Colon (tissue), 2 donors: Measurements from ENCODE around the gene PDCD4.
"Not testable (repeated sequence)": the region's sequence is repeated elsewhere in the genome, so short reads cannot be mapped to it uniquely, and the experiment has no call there.

Experiments used
- FAIRE-seq: peaks from 2 replicates; lab custom pipeline; 2012; peaks lifted over from hg19 to GRCh38; lab: Jason Lieb, UNC
- donor health status: control.
- donor health status: control.

Gene PDCD4

GRCh38 chr10:110883924-110884323 is 12.2 kb downstream of the PDCD4 start:
- no peak for FAIRE-seq

- FAIRE-seq = no peak
Measured at GRCh38 chr10:110885932-110886674, 14.4 kb downstream of the PDCD4 start.

GRCh38 chr10:110887560-110887959 is 15.8 kb downstream of the PDCD4 start:
- FAIRE-seq = no peak

GRCh38 chr10:110892602-110893288 is 21.0 kb downstream of the PDCD4 start:
- FAIRE-seq = no peak

DNA sequence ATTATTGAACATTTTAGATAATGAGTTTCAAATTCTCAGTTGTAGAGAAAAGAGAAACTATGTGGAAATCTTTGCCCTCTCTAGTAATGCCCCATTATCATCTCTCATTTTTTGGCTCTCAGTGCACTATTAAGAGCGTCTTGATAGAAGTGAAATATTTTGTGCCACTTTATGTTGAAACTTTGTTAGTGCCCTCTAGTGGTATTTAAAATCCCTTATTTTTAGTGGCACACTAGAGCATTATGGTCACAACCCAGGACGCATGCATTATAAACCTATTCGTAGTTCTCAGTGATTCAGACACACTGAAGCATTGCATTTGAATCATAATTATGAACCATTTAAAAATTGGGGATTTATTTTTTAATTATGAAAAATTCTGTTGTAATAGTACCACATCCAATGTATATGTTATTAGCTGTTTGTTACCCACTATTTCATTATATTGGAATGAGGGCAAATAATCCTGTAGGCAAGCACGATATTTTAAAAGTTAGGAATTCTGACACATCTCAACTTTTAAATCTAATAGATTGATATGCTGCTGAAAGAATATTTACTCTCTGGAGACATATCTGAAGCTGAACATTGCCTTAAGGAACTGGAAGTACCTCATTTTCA is 21.9 kb downstream of the PDCD4 start:
- peak; percentile 80 for FAIRE-seq

DNA sequence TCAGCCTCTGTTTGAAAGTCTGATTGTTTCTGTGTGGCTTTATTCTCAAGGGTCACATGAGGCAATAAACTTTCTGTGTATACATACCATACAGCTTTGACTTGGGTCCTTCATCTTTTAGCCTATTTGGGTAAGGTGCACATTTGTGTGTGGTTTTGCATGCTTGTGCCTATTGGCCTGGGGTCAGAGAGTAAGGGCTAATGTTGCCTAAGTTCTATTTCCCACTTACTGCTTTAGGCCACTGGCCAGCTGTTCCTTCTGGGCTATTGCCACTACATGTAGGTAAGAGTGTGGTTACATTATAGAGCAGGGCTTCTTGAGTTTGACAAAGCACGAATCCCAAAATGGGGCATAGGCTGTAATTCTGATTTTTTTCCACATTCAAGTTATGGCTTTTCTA is 25.5 kb downstream of the PDCD4 start:
- no peak for FAIRE-seq

- FAIRE-seq = no peak
Measured at GRCh38 chr10:110898391-110898790, 26.7 kb downstream of the PDCD4 start.

GRCh38 chr10:110900983-110901382 is 29.3 kb downstream of the PDCD4 start:
- FAIRE-seq = no peak

DNA sequence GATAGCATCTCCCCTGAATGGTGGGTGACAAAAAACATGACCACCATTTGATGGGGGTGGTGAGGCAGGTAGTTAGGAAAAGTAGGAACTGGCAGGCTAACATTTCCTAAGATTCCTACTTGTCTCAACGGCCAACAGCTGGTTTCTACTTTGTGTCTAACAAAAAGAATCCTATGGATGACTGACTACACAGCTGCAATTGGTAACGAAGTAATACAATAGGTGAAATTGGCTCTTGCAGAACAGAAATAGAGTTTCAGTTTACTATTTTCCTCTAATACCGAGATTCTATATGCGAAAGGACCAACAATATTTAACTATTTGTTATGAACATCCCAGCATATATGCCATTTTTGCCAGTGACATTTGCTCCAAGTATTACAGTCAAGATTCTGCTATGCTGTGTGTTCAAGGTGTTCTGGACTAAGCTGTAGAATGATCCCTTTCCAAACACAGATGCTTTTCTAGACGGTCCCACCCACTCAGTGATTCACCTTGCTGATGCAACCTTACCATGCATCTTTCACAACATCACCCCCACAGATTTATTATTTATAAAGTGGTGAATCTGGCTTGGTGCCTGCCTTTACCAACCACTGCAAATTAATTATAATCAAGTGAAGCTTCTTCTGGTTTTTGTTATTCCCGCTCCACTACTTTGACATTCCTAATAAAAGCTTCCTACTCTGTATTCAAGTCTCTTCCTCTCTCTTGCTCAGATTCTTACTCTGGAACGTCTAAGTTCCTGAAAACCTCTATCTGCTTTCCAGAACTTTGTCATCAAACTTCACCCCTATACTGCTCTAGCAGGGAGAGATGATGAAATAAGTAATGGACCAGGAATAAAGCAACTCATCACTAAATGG is 30.5 kb downstream of the PDCD4 start:
- no peak for FAIRE-seq

DNA sequence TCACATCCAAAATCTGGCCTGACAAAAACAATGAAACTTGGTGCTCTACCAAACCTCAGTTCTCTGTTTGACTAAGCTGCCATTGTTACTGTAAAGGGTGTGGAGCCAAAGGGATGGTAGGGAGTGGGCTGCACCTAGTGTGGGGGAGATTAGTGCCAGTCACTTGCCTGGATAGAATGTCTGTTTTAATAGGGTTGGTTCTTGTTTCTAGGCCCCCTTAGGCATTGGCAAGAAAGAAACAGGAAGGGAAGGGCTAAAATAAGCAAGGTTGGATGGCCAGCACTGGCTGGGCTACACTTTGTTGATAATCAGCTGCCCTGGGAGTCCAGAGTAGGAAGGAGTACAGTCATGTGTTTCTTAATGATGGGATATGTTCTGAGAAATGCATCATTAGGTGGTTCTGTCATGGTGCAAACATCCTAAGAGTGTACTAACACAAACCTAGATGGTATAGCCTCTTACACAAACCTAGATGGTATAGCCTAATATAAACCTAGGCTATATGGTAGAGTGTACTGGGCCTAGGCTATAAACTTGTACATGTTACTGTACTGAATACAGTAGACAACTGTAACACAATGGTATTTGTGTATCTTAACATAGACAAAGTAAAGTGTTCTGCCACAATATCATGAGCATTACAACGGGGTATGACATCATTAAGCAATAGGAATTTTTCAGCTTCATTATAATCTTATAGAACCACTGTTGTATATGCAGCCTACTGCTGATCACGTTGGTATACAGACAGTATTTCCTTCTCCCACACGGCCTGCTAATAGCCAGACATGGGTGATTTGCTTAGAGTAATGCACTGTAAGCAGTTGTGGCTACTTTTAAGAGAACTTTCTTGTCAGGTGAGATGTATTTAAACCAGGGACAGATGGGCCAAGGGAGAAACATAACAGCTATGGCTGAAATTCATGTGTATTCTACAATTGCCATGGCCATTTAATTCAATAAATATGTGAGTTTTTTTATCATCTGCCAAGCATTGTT is 31.9 kb downstream of the PDCD4 start:
- no peak for FAIRE-seq

DNA sequence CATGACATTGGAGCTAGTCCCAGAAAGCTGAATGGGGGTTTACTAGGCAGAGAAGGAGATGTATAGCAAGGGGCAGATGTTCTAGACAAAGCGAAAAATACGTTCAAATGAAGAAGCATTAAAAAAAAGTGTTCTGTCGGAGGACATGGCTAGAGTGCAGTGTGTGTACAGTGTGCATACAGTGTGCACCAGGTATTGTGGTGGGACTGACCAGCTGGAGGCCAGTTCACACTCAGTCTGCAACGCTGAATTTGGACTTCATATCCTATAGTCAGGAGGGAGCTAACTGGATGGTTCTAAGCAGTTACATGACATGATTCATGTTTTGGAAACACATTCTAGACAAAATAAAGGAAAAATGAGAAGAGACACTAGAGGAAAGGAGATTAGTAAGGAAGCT is 38.4 kb downstream of the PDCD4 start:
- FAIRE-seq = no peak

DNA sequence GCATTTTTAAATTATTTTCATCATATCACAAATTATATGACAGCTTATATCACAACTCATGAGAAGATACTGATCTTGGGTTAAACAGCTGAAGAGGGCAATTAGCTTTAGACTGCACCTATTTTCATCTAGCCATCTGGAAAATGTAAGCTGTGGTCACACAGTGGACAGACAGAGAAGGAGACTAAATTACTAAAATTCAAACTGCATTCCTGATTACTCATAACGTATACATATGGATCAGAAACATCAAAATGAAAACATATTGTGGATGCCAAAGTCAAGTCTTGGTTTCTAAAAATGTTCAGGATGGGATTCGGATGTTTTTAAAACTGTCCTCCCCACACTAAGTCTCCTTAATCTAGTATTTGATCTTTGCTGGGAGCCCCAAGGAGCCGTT is 40.6 kb downstream of the PDCD4 start:
- FAIRE-seq = no peak

DNA sequence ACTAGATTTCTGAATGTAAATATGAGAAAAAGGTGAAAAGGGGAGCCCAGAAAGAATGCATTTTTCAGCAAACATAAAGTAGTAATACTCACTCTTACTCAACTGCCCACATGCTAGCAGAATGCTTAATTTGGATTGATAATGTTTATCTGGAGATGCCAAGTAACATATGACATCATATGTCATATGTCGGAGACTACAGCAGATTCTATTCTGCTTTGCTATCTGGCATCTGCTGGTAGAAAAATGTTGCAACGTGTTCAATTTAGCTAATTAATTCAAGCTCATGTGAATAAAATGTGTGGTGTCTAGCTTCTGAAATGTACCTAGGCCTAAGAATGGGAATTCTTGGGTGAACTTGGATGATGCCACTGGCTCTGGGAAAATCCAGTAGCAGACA is 42.7 kb downstream of the PDCD4 start:
- no peak for FAIRE-seq

- FAIRE-seq = no peak
Measured at GRCh38 chr10:110915035-110915434, 43.3 kb downstream of the PDCD4 start.

GRCh38 chr10:110915600-110915999 is 43.9 kb downstream of the PDCD4 start:
- not testable (repeated sequence) for FAIRE-seq

GRCh38 chr10:110916554-110917346 is 45.0 kb downstream of the PDCD4 start:
- FAIRE-seq = no peak

DNA sequence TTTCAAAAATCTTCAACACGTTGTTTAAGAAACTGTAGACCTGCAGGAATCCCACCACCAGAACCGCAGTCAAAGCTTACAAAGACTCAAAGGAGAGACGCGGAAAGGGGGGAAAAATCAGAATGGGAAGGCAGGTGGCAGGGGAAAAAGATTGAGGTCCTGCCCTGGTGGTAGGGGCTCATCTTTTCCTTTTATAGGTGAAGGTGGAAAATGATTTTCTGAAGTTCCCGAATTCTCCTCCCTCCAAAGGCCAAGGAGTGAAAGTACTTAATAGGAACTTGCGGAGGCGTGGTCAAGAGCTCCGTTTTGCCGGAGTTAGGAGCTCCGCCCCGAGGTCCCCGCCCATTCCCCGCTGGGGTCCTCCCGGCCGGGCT is 46.5 kb downstream of the PDCD4 start:
- FAIRE-seq = peak; percentile 55

GRCh38 chr10:110918643-110919348 is 47.1 kb downstream of the PDCD4 start, which contains the start of gene BBIP1:
Gene BBIP1 (minus strand): TSS chr10:110919180. CDS start chr10:110918157, 1,023 bp downstream.
- peak; percentile 73 for FAIRE-seq

DNA sequence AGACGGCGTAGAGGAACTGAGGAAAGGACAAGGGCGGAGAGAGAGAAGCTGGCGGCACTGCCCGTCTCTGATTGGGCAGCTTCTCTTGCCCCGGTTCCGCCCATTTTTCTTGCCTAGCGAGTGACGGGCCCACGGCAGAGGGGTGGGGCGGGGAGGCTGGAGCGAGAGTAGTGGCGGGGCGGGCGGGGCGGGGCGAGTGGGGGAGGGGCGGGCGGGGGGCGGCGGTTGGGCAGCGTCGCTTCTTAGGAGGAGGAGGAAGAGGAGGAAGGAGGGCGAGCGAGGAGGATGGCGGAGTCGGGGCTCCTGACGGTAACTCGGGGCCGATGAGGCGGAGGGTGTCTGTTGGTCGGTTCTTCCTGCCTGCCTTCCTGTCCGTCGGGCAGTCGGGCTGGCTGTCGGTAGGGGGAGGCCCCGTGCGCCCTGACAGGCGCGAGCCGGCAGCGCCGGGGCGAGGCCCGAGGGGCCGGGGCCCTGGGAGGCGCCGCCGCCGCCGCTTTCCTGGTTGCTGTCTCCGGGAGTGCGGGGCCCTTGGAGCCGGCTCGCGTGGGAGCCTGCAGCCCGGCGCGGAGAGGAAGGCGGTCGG is 47.7 kb downstream of the PDCD4 start, which contains the start of gene SHOC2:
SHOC2 (plus strand) TSS at position 256 of the 583 bp plus-strand sequence. CDS start 44,755 bp downstream, outside the sequence.
- FAIRE-seq = no peak
